ENCODE data around the gene BABAM2.

Gene BABAM2

GRCh38 chr2:27980242-27980641, 89.7 kb downstream of the BABAM2 start:
- H3K4me2 ChIP-seq (ENCODE audit: low read depth, low read length): peak overlapping the region; percentile 49

GRCh38 chr2:27984153-27984552, 93.6 kb downstream of the BABAM2 start:
- DNase-seq: no peak
- no peaks in the 10 kb centered on the region for H3K9me3 ChIP-seq (replicated peaks; ENCODE audit: insufficient read depth, low read length)
- peaks cover 9% of the 10 kb centered on the region for H3K4me1 ChIP-seq (ENCODE audit: low read length)
- no peak overlapping the region for H3K4me3 ChIP-seq (ENCODE audit: low read length)
- H3K79me2 ChIP-seq (ENCODE audit: low read length): no peaks in the 10 kb centered on the region
- H3K27me3 ChIP-seq (replicated peaks; ENCODE audit: insufficient read depth, low read length): no peaks in the 10 kb centered on the region
- H3K27ac ChIP-seq (ENCODE audit: low read length): no peak overlapping the region
- H3K9ac ChIP-seq (ENCODE audit: low read length): no peak overlapping the region
- no peaks in the 10 kb centered on the region for H4K20me1 ChIP-seq (ENCODE audit: insufficient read depth, low read length)
- H3F3A ChIP-seq (ENCODE audit: insufficient read depth, low read length): peaks cover 16% of the 10 kb centered on the region
- H3K9me2 ChIP-seq (replicated peaks; ENCODE audit: insufficient read depth, low read length): no peaks in the 10 kb centered on the region
- H2AFZ ChIP-seq (ENCODE audit: low read length): no peak overlapping the region
- H3K4me2 ChIP-seq (ENCODE audit: low read depth, low read length): no peak overlapping the region
- H3K36me3 ChIP-seq (replicated peaks; ENCODE audit: insufficient read depth, low read length): no peaks in the 10 kb centered on the region
- TF ChIP-seq EZH2 (optimal IDR thresholded peaks at IDR 0.05; ENCODE audit: low read depth, low read length) (no peak), CTCF (IDR thresholded peaks at IDR 0.05; ENCODE audit: low read length) (no peak), EZH2phosphoT487 (IDR thresholded peaks at IDR 0.05; ENCODE audit: low read length) (no peak)

More at GRCh38 chr2:27980242-27980641, 89.7 kb downstream of the BABAM2 start:
- no peaks in the 10 kb centered on the region for H4K20me1 ChIP-seq (ENCODE audit: insufficient read depth, low read length)
- peaks cover 16% of the 10 kb centered on the region for H3F3A ChIP-seq (ENCODE audit: insufficient read depth, low read length)
- H3K9ac ChIP-seq (ENCODE audit: low read length): peak overlapping the region; percentile 30
- peaks cover 9% of the 10 kb centered on the region for H3K4me1 ChIP-seq (ENCODE audit: low read length)
- H2AFZ ChIP-seq (ENCODE audit: low read length): peak overlapping the region; percentile 26; the same call in 1 of the 2 replicates
- H3K4me3 ChIP-seq (ENCODE audit: low read length): peak overlapping the region; percentile 7; the same call in 1 of the 2 replicates
- H3K79me2 ChIP-seq (ENCODE audit: low read length): no peaks in the 10 kb centered on the region
- H3K9me2 ChIP-seq (replicated peaks; ENCODE audit: insufficient read depth, low read length): no peaks in the 10 kb centered on the region
- no peaks in the 10 kb centered on the region for H3K36me3 ChIP-seq (replicated peaks; ENCODE audit: insufficient read depth, low read length)
- no peaks in the 10 kb centered on the region for H3K9me3 ChIP-seq (replicated peaks; ENCODE audit: insufficient read depth, low read length)
- TF ChIP-seq CTCF (IDR thresholded peaks at IDR 0.05; ENCODE audit: low read length): no peak
- no peak for TF ChIP-seq EZH2phosphoT487 (IDR thresholded peaks at IDR 0.05; ENCODE audit: low read length)
- TF ChIP-seq EZH2 (optimal IDR thresholded peaks at IDR 0.05; ENCODE audit: low read depth, low read length): no peak
- peak; percentile 86 for DNase-seq
- no peaks in the 10 kb centered on the region for H3K27me3 ChIP-seq (replicated peaks; ENCODE audit: insufficient read depth, low read length)
- H3K27ac ChIP-seq (ENCODE audit: low read length): peak overlapping the region; percentile 70

- Histone ChIP-seq H3K36me3 (replicated peaks; ENCODE audit: insufficient read depth, low read length) (no peaks in the 10 kb centered on the region), H3K9me3 (replicated peaks; ENCODE audit: insufficient read depth, low read length) (no peaks in the 10 kb centered on the region), H3K4me3 (ENCODE audit: low read length) (no peak overlapping the region), H4K20me1 (ENCODE audit: insufficient read depth, low read length) (no peaks in the 10 kb centered on the region), H3F3A (ENCODE audit: insufficient read depth, low read length) (no peaks in the 10 kb centered on the region), H2AFZ (ENCODE audit: low read length) (no peak overlapping the region), H3K79me2 (ENCODE audit: low read length) (no peaks in the 10 kb centered on the region), H3K4me2 (ENCODE audit: low read depth, low read length) (no peak overlapping the region), H3K27me3 (replicated peaks; ENCODE audit: insufficient read depth, low read length) (no peaks in the 10 kb centered on the region), H3K4me1 (ENCODE audit: low read length) (no peaks in the 10 kb centered on the region), H3K9ac (ENCODE audit: low read length) (no peak overlapping the region), H3K9me2 (replicated peaks; ENCODE audit: insufficient read depth, low read length) (no peaks in the 10 kb centered on the region), H3K27ac (ENCODE audit: low read length) (no peak overlapping the region)
- DNase-seq: no peak
- TF ChIP-seq EZH2 (optimal IDR thresholded peaks at IDR 0.05; ENCODE audit: low read depth, low read length): no peak
- no peak for TF ChIP-seq EZH2phosphoT487 (IDR thresholded peaks at IDR 0.05; ENCODE audit: low read length)
- TF ChIP-seq CTCF (IDR thresholded peaks at IDR 0.05; ENCODE audit: low read length): no peak
These were observed 97.8 kb downstream of the BABAM2 start for GRCh38 chr2:27988306-27988705.
